GM19455 (cell line): ENCODE measurements around the gene SLC19A1.
"Not testable (repeated sequence)": the region's sequence is repeated elsewhere in the genome, so short reads cannot be mapped to it uniquely, and the experiment has no call there.

Experiments used
- ATAC-seq: cut with Tn5 transposase; IDR thresholded peaks from one replicate; pipeline ENCODE4 v1.9.1; 2021; ENCODE audit not compliant: unreplicated experiment

Gene SLC19A1

GRCh38 chr21:45508607-45509565, 33.4 kb downstream of the SLC19A1 start:
- no peak for ATAC-seq

GRCh38 chr21:45507888-45508508, 34.2 kb downstream of the SLC19A1 start:
- ATAC-seq = no peak

- no peak for ATAC-seq
These were observed 34.7 kb downstream of the SLC19A1 start for GRCh38 chr21:45507523-45507875.

- ATAC-seq = no peak
These were observed 35.3 kb downstream of the SLC19A1 start for GRCh38 chr21:45506836-45507522.

- no peak for ATAC-seq
These were observed 35.9 kb downstream of the SLC19A1 start for GRCh38 chr21:45506241-45506817.

- no peak for ATAC-seq
These were observed 36.7 kb downstream of the SLC19A1 start for GRCh38 chr21:45505416-45506021.

- ATAC-seq = no peak
These were observed 37.5 kb downstream of the SLC19A1 start for GRCh38 chr21:45504516-45505415.

GRCh38 chr21:45504021-45504515, 38.2 kb downstream of the SLC19A1 start:
- ATAC-seq = no peak

GRCh38 chr21:45503226-45503625, 39.0 kb downstream of the SLC19A1 start:
- not testable (repeated sequence) for ATAC-seq

- no peak for ATAC-seq
These were observed 39.6 kb downstream of the SLC19A1 start for GRCh38 chr21:45502600-45502999.

GRCh38 chr21:45502006-45502345, 40.3 kb downstream of the SLC19A1 start:
- ATAC-seq = no peak

GRCh38 chr21:45501081-45502005, 40.9 kb downstream of the SLC19A1 start:
- ATAC-seq = not testable (repeated sequence)

GRCh38 chr21:45499970-45500577, 42.2 kb downstream of the SLC19A1 start:
- ATAC-seq = no peak

GRCh38 chr21:45499201-45499750, 43.0 kb downstream of the SLC19A1 start:
- ATAC-seq = no peak

- no peak for ATAC-seq
These were observed 43.6 kb downstream of the SLC19A1 start for GRCh38 chr21:45498646-45499000.

- no peak for ATAC-seq
These were observed 44.2 kb downstream of the SLC19A1 start for GRCh38 chr21:45497846-45498645.
